HEK293T (cell line): ENCODE results near the gene PARP12.

Experiments
- BHLHE40 ChIP-seq: fragments of 450-650 bp; IDR thresholded peaks from 2 replicates; pipeline ENCODE4 v1.6.1; 2016; ENCODE audit warnings: mild to moderate bottlenecking, moderate library complexity, borderline replicate concordance
- ELF4 ChIP-seq: fragments of 450-650 bp; IDR thresholded peaks from 2 replicates; pipeline ENCODE4 v1.6.1; 2017; ENCODE audit warnings: antibody characterized with exemption
- FOXK2 ChIP-seq: fragments of 450-650 bp; IDR thresholded peaks from 2 replicates; pipeline ENCODE4 v1.6.1; 2016; ENCODE audit warnings: mild to moderate bottlenecking
- FOXM1 ChIP-seq: fragments of 450-650 bp; IDR thresholded peaks from 2 replicates; pipeline ENCODE4 v1.6.1; 2017; ENCODE audit warnings: mild to moderate bottlenecking, borderline replicate concordance
- HDGF ChIP-seq: fragments of 450-650 bp; IDR thresholded peaks from 2 replicates; pipeline ENCODE4 v1.6.1; 2017; ENCODE audit warnings: antibody characterized with exemption, borderline replicate concordance
- L3MBTL2 ChIP-seq: fragments of 450-650 bp; conservative IDR thresholded peaks from 2 replicates; pipeline ENCODE4 v1.6.1; 2016; ENCODE audit warnings: mild to moderate bottlenecking
- SP1 ChIP-seq: fragments of 450-650 bp; IDR thresholded peaks from 2 replicates; pipeline ENCODE4 v1.6.1; 2017
- SUZ12 ChIP-seq: fragments of 450-650 bp; IDR thresholded peaks from 2 replicates; pipeline ENCODE4 v1.6.1; 2016; ENCODE audit warnings: mild to moderate bottlenecking
- ZNF384 ChIP-seq: fragments of 450-650 bp; IDR thresholded peaks from 2 replicates; pipeline ENCODE4 v1.6.1; 2016
- TF ChIP-seq, protein P1 (sequence below): fragments of 450-650 bp; IDR thresholded peaks from 2 replicates; pipeline ENCODE4 v1.6.1; 2016

- TF ChIP-seq FOXM1 (no peak), SUZ12 (no peak), ZNF384 (no peak), BHLHE40 (no peak), L3MBTL2 (no peak), ELF4 (no peak), FOXK2 (no peak), HDGF (no peak), SP1 (no peak)
- TF ChIP-seq, protein P1, sequence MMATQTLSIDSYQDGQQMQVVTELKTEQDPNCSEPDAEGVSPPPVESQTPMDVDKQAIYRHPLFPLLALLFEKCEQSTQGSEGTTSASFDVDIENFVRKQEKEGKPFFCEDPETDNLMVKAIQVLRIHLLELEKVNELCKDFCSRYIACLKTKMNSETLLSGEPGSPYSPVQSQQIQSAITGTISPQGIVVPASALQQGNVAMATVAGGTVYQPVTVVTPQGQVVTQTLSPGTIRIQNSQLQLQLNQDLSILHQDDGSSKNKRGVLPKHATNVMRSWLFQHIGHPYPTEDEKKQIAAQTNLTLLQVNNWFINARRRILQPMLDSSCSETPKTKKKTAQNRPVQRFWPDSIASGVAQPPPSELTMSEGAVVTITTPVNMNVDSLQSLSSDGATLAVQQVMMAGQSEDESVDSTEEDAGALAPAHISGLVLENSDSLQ = no peak
Observed at GRCh38 chr7:140039896-140040295, 22.9 kb downstream of the PARP12 start.
